ENCODE measurements around the gene SUSD2.
A peak's percentile ranks its signal among the peaks of the same experiment; 100 is the strongest.
"Not testable (repeated sequence)": the region's sequence is repeated elsewhere in the genome, so short reads cannot be mapped to it uniquely, and the experiment has no call there.

SUSD2 gene

GRCh38 chr22:24181088-24181995 lies at the start of gene SUSD2:
Gene SUSD2 (plus strand): TSS chr22:24181487. CDS start chr22:24181520, 33 bp downstream.
- TF ChIP-seq CTCF (IDR thresholded peaks at IDR 0.05; ENCODE audit: low read depth, low read length) (no peak), EZH2phosphoT487 (IDR thresholded peaks at IDR 0.05; ENCODE audit: low read depth) (no peak)
- peaks cover 27% of the 10 kb centered on the region for H3K4me1 ChIP-seq (ENCODE audit: low read length)
- no peak within 1 kb of the TSS for H3K27ac ChIP-seq (ENCODE audit: low read length)
- no peaks in the 10 kb centered on the region for H3K36me3 ChIP-seq (replicated peaks; ENCODE audit: low read depth, low read length)
- no peak within 1 kb of the TSS for H3K4me3 ChIP-seq (ENCODE audit: low read length)
- no peak within 1 kb of the TSS for H2AFZ ChIP-seq (ENCODE audit: low read depth, low read length)
- H3K9ac ChIP-seq (ENCODE audit: low read length) = no peak within 1 kb of the TSS
- no peaks in the 10 kb centered on the region for H3K9me3 ChIP-seq (ENCODE audit: insufficient read depth, low read length)
- no peaks in the 10 kb centered on the region for H3K79me2 ChIP-seq (ENCODE audit: low read length)
- H4K20me1 ChIP-seq (ENCODE audit: insufficient read depth, low read length) = no peaks in the 10 kb centered on the region
- no peaks in the 10 kb centered on the region for H3K27me3 ChIP-seq (ENCODE audit: low read depth, low read length)
- no peak within 1 kb of the TSS for H3K4me2 ChIP-seq (ENCODE audit: low read length)

- H3K4me1 ChIP-seq (ENCODE audit: low read length) = no peaks in the 10 kb centered on the region
- H3K79me2 ChIP-seq (ENCODE audit: low read length) = no peaks in the 10 kb centered on the region
- no peaks in the 10 kb centered on the region for H4K20me1 ChIP-seq (ENCODE audit: insufficient read depth, low read length)
- no peak overlapping the region for H3K9ac ChIP-seq (ENCODE audit: low read length)
- H3K4me3 ChIP-seq (ENCODE audit: low read length) = no peak overlapping the region
- no peak overlapping the region for H2AFZ ChIP-seq (ENCODE audit: low read depth, low read length)
- H3K27me3 ChIP-seq (ENCODE audit: low read depth, low read length) = no peaks in the 10 kb centered on the region
- H3K27ac ChIP-seq (ENCODE audit: low read length) = no peak overlapping the region
- no peak overlapping the region for H3K4me2 ChIP-seq (ENCODE audit: low read length)
- TF ChIP-seq CTCF (IDR thresholded peaks at IDR 0.05; ENCODE audit: low read depth, low read length) = peak; percentile 8; the same call in 1 of the 2 replicates
- no peak for TF ChIP-seq EZH2phosphoT487 (IDR thresholded peaks at IDR 0.05; ENCODE audit: low read depth)
- H3K36me3 ChIP-seq (replicated peaks; ENCODE audit: low read depth, low read length) = peaks cover 20% of the 10 kb centered on the region
- no peaks in the 10 kb centered on the region for H3K9me3 ChIP-seq (ENCODE audit: insufficient read depth, low read length)
Measured at GRCh38 chr22:24133187-24133965, 47.9 kb upstream of the SUSD2 start.

GRCh38 chr22:24134090-24134846 lies 47.0 kb upstream of the SUSD2 start:
- no peak overlapping the region for H3K9ac ChIP-seq (ENCODE audit: low read length)
- TF ChIP-seq EZH2phosphoT487 (IDR thresholded peaks at IDR 0.05; ENCODE audit: low read depth) (no peak), CTCF (IDR thresholded peaks at IDR 0.05; ENCODE audit: low read depth, low read length) (no peak)
- H3K27me3 ChIP-seq (ENCODE audit: low read depth, low read length) = no peaks in the 10 kb centered on the region
- H3K27ac ChIP-seq (ENCODE audit: low read length) = no peak overlapping the region
- H3K9me3 ChIP-seq (ENCODE audit: insufficient read depth, low read length) = no peaks in the 10 kb centered on the region
- no peaks in the 10 kb centered on the region for H3K79me2 ChIP-seq (ENCODE audit: low read length)
- no peaks in the 10 kb centered on the region for H4K20me1 ChIP-seq (ENCODE audit: insufficient read depth, low read length)
- H2AFZ ChIP-seq (ENCODE audit: low read depth, low read length) = no peak overlapping the region
- peaks cover 21% of the 10 kb centered on the region for H3K36me3 ChIP-seq (replicated peaks; ENCODE audit: low read depth, low read length)
- H3K4me3 ChIP-seq (ENCODE audit: low read length) = no peak overlapping the region
- no peak overlapping the region for H3K4me2 ChIP-seq (ENCODE audit: low read length)
- H3K4me1 ChIP-seq (ENCODE audit: low read length) = no peaks in the 10 kb centered on the region

- H3K36me3 ChIP-seq (replicated peaks; ENCODE audit: low read depth, low read length) = peaks cover 20% of the 10 kb centered on the region
Measured at GRCh38 chr22:24136533-24136932, 44.8 kb upstream of the SUSD2 start.

More at GRCh38 chr22:24136533-24136932, 44.8 kb upstream of the SUSD2 start:
- H3K27ac ChIP-seq (ENCODE audit: low read length); H3K4me3 ChIP-seq (ENCODE audit: low read length); H3K4me1 ChIP-seq (ENCODE audit: low read length); H3K9ac ChIP-seq (ENCODE audit: low read length); H3K4me2 ChIP-seq (ENCODE audit: low read length); H2AFZ ChIP-seq (ENCODE audit: low read depth, low read length); H3K9me3 ChIP-seq (ENCODE audit: insufficient read depth, low read length); H3K27me3 ChIP-seq (ENCODE audit: low read depth, low read length); H3K79me2 ChIP-seq (ENCODE audit: low read length); H4K20me1 ChIP-seq (ENCODE audit: insufficient read depth, low read length): not testable (repeated sequence)
